HG02970 (cell line): Measurements from ENCODE around the gene ADAMTS2.

Experiments
- ATAC-seq: cut with Tn5 transposase; IDR thresholded peaks from one replicate; pipeline ENCODE4 v1.9.1; 2021; ENCODE audit warnings: mild to moderate bottlenecking, moderate library complexity, moderate number of reproducible peaks; ENCODE audit not compliant: unreplicated experiment, low FRiP score

The ADAMTS2 gene

GRCh38 chr5:179345433-179346321, at the start of gene ADAMTS2:
Gene ADAMTS2 (minus strand): TSS chr5:179345461. CDS start chr5:179345328, 133 bp downstream.
- ATAC-seq: no peak

- ATAC-seq: no peak
Measured at GRCh38 chr5:179393078-179393477, 47.8 kb upstream of the ADAMTS2 start.

- no peak for ATAC-seq
Measured at GRCh38 chr5:179387151-179388110, 42.2 kb upstream of the ADAMTS2 start.

- no peak for ATAC-seq
Measured at GRCh38 chr5:179385914-179386313, 40.7 kb upstream of the ADAMTS2 start.

DNA sequence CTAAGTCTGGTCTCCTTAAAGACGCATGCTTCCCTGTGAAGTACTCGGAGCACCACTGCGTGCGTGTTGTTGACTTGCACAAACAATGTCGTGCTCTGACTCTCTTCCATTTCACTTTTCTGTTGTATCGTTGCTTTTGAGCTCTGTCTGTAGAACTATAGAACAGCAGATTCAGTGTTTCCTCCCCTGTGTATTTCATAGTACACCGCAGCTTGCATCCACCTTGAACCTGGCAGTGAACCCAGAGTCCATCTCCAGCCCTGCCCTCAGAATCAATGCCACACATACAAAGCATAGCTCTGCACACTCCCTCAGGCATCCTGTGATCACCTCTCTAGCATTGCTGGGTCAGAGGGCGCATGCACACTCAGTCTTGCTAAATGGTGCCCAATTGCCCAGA, 37.2 kb upstream of the ADAMTS2 start:
- no peak for ATAC-seq

- no peak for ATAC-seq
Measured at GRCh38 chr5:179381691-179382090, 36.4 kb upstream of the ADAMTS2 start.

GRCh38 chr5:179380211-179381035, 35.2 kb upstream of the ADAMTS2 start:
- no peak for ATAC-seq

GRCh38 chr5:179379321-179379890, 34.1 kb upstream of the ADAMTS2 start:
- no peak for ATAC-seq

- no peak for ATAC-seq
Measured at GRCh38 chr5:179378441-179379271, 33.4 kb upstream of the ADAMTS2 start.

DNA sequence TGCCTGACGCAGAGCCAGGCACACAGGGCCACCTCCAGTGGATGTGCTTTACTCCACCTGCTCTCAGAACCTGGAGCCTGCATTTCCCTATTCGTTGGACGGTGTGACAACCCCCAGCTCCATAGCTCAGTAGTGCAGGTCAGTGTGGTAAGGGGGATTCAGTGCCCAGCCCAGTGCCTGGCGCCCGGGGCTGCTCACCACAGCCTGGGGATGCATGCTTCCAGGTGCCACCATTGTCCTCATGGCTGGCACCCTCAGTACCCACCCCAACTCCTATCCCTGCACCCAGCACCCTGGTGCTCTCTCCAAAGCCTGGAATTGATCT, 32.8 kb upstream of the ADAMTS2 start:
- no peak for ATAC-seq

GRCh38 chr5:179377421-179378115, 32.3 kb upstream of the ADAMTS2 start:
- no peak for ATAC-seq

DNA sequence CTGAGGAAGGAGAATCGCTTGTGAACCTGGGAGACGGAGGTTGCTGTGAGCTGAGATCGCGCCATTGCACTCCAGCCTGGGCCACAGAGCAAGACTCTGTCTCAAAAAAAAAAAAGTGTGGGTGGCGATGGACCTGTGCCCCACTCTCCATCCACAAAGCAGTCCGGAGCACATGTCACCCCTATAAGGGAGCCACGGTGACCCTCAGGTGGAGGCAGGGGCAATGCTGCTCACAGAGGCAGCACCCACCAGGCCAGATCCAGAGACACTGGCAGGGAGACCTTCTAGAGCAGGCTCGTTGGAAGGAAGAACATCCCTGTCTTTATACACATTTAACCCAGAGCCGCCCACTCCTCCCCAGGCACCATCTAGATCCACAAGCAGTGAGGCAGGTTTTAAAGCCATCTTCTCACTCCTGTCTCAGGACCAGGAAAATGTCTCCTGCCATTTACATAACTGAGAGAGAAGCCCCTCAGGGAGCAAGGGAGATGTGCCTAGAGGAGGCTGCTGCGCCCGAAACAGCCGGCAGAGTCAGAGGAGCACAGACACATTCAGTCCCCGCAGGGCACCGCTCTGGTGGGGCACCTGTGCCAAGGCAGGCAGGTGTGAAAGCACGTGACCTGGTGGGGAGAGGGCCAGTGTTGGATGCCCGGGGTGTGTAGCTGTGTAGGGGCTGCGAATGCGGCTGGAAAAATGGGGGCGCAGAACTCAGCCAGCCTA, 31.6 kb upstream of the ADAMTS2 start:
- ATAC-seq: no peak

DNA sequence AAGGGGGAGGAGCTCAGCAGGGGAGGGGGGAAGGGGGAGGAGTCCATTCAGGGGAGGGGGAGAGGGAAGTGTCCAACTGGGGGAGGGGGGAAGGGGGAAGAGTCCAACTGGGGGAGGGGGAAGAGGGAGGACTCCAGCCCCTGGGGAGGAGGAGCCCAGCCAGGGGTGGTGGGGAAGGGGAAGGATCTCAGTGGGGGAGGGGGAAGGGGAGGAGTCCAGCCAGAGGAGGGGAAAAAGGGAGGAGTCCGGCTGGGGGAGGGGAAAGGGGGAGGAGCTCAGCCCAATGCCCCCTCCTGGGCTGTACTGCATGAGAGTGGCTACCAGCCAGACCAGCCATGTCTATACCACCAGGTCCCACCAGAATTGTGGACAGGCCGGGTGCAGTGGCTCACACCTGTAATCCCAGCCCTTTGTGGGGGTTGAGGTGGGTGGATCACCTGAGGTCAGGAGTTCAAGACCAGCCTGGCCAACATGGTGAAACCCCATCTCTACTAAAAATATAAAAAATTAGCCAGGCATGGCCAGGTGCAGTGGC, 30.6 kb upstream of the ADAMTS2 start:
- no peak for ATAC-seq

- no peak for ATAC-seq
Measured at GRCh38 chr5:179375236-179375685, 30.0 kb upstream of the ADAMTS2 start.

DNA sequence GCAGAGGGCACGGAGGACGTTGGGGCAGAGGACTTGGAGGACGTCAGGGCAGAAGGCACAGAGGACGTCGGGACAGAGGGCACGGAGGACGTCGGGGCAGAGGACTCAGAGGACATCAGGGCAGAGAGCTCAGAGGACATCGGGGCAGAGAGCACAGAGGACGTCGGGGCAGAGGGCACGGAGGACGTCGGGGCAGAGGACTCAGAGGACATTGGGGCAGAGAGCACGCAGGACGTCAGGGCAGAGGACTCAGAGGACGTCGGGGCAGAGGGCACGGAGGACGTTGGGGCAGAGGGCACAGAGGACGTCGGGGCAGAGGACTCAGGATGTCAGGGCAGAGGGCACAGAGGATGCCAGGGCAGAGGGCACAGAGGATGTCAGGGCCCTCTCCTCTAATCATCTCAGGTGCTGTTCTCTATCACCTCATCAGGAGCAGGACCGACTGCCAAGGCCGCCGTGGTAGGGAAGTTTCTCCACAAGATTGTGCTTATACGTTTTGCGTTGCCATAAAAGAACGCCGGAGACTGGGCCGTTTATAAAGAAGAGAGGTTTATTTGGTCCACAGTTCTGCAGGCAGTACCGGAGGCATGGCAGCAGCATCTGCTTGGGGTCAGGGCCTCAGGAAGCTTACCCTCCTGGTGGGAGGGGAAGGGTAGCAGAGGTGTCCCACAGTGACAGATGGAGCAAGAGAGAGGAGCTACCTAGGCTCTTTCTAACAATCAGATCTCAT, 29.4 kb upstream of the ADAMTS2 start:
- no peak for ATAC-seq

DNA sequence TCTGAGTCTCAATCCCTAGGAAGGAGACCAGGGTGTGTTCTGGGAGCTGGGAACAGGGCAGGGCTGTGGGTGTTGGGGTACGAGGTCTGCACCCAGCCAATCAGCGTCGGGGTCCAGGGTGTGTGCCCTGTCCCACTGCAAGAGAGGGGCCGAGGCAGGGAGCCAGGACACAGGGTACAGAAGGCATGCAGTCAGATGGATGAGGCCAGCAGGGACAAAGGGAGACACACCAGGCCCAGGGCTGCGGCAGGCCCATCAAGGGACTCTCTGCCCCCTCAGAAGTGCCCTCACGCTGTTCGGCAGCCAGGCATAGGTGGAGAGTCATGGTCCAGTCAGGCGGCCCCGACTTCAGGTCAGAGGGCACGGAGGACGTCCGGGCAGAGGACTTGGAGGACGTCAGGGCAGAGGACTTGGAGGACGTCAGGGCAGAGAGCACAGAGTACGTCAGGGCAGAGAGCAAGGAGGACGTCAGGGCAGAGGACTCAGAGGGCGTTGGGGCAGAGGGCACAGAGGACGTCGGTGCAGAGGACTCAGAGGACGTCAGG, 28.8 kb upstream of the ADAMTS2 start:
- no peak for ATAC-seq
